A549 (cell line): ENCODE results near the gene VPS18. TPM values are rescaled to one million over a fixed set of nuclear protein-coding genes. Genes with fewer than 3 reads are reported as not detected.

Source experiments
- ATAC-seq, 2 experiments: fragments of 200-7000 bp in 1 of 2; fragments of >200 bp in 1 of 2; cut with Nextera tagmentation in 1 of 2; cut with Tn5 transposase in 1 of 2; 3 replicates each; pipeline versions ENCODE4 v1.8.0 to v1.9.1; 2018 to 2020; ENCODE audit warnings: mild to moderate bottlenecking in 1 of 2, moderate library complexity in 1 of 2
- CTCF ChIA-PET: fragments of 300-600 bp; sonication (Branson Sonifier 250); formaldehyde crosslinking; extraction: SDS; loops from one replicate; lab custom pipeline; 2021; ENCODE audit warnings: antibody characterized with exemption, inconsistent platforms; lab: Yijun Ruan, JAX
- POLR2A ChIA-PET: fragments of 350-600 bp; formaldehyde crosslinking; extraction: SDS; loops from one replicate; lab custom pipeline; 2021; ENCODE audit warnings: antibody characterized with exemption, inconsistent platforms; lab: Yijun Ruan, JAX
- DNase-seq, 2 experiments: peaks; one replicate each; pipeline versions ENCODE4 v3.0.0 to v3.0.0-alpha.2; 2011 to 2016; ENCODE audit warnings: low read depth in 1 of 2, low spot score in 1 of 2
- FAIRE-seq: peaks from 2 replicates; lab custom pipeline; 2011; peaks lifted over from hg19 to GRCh38; lab: Jason Lieb, UNC
- H3K27ac ChIP-seq, 2 experiments: fragments of >200 bp; sonication (Bioruptor Twin); formaldehyde crosslinking; 3 replicates each; pipeline ENCODE4 v1.5.1; 2016 to 2017
- H3K4me1 ChIP-seq: fragments of >200 bp; sonication (Bioruptor Twin); formaldehyde crosslinking; 3 replicates; pipeline ENCODE4 v1.6.1; 2016
- H3K4me2 ChIP-seq: fragments of >200 bp; sonication (Bioruptor Twin); formaldehyde crosslinking; 3 replicates; pipeline ENCODE4 v1.6.1; 2016
- H3K4me3 ChIP-seq: fragments of >200 bp; sonication (Bioruptor Twin); formaldehyde crosslinking; 3 replicates; pipeline ENCODE4 v1.5.1; 2016
- H3K9me3 ChIP-seq: fragments of >200 bp; sonication (Bioruptor Twin); formaldehyde crosslinking; 3 replicates; pipeline ENCODE4 v1.6.1; 2016
- BHLHE40 ChIP-seq: IDR thresholded peaks from 2 replicates; pipeline ENCODE4 v1.6.1; 2012; ENCODE audit warnings: low read depth, low read length, inconsistent platforms
- CBX8 ChIP-seq: fragments of 200-600 bp; sonication (generic); IDR thresholded peaks from 2 replicates; pipeline ENCODE4 v1.6.1; 2016
- CHD2 ChIP-seq: fragments of 150-350 bp; IDR thresholded peaks from 2 replicates; pipeline ENCODE4 v1.6.1; 2014; ENCODE audit warnings: low read length; ENCODE audit not compliant: partially characterized antibody
- ELK1 ChIP-seq: fragments of 150-350 bp; IDR thresholded peaks from 2 replicates; pipeline ENCODE4 v1.6.1; 2014; ENCODE audit warnings: low read depth, mild to moderate bottlenecking, low read length
- EP300 ChIP-seq, 2 experiments: fragments of >200 bp; sonication (Bioruptor Twin); formaldehyde crosslinking; IDR thresholded peaks; 2 replicates in 1 of 2; 3 replicates in 1 of 2; pipeline ENCODE4 v1.6.1; 2016 to 2017
- ESRRA ChIP-seq: fragments of 150-350 bp; IDR thresholded peaks from 2 replicates; pipeline ENCODE4 v1.6.1; 2014; ENCODE audit warnings: mild to moderate bottlenecking, low read length, borderline replicate concordance
- FOSB ChIP-seq: fragments of 250-450 bp; sonication (Bioruptor Pico); IDR thresholded peaks from 2 replicates; pipeline ENCODE4 v1.5.0; 2020; ENCODE audit warnings: mild to moderate bottlenecking, moderate library complexity
- GATA3 ChIP-seq: IDR thresholded peaks from 2 replicates; pipeline ENCODE4 v1.6.1; 2012; ENCODE audit warnings: borderline replicate concordance
- HEYL ChIP-seq: fragments of 250-450 bp; sonication (Bioruptor Pico); IDR thresholded peaks from 2 replicates; pipeline ENCODE4 v1.8.0; 2021; ENCODE audit warnings: mild to moderate bottlenecking, moderate library complexity
- HOXA7 ChIP-seq: fragments of 250-450 bp; sonication (Bioruptor Pico); IDR thresholded peaks from 2 replicates; pipeline ENCODE4 v1.5.0; 2020; ENCODE audit warnings: mild to moderate bottlenecking, moderate library complexity
- HOXB13 ChIP-seq: fragments of 250-450 bp; sonication (Bioruptor Pico); IDR thresholded peaks from 2 replicates; pipeline ENCODE4 v1.5.0; 2020; ENCODE audit warnings: low read depth, mild to moderate bottlenecking, moderate library complexity
- JUNB ChIP-seq: fragments of >200 bp; sonication (Bioruptor Twin); formaldehyde crosslinking; IDR thresholded peaks from 2 replicates; pipeline ENCODE4 v1.6.1; 2016
- KDM5A ChIP-seq: fragments of 200-600 bp; sonication (generic); IDR thresholded peaks from 2 replicates; pipeline ENCODE4 v1.6.1; 2016; ENCODE audit warnings: antibody characterized with exemption, mild to moderate bottlenecking
- MAFK ChIP-seq: fragments of 450-650 bp; IDR thresholded peaks from 2 replicates; pipeline ENCODE4 v1.6.1; 2014; ENCODE audit not compliant: partially characterized antibody
- POLR2A ChIP-seq: IDR thresholded peaks from 2 replicates; pipeline ENCODE4 v1.6.1; 2012; ENCODE audit warnings: mild to moderate bottlenecking, low read length
- RCOR1 ChIP-seq: fragments of 150-350 bp; IDR thresholded peaks from 2 replicates; pipeline ENCODE4 v1.6.1; 2014; ENCODE audit warnings: antibody characterized with exemption, low read length, low read depth
- REST ChIP-seq: fragments of 200-600 bp; sonication (generic); IDR thresholded peaks from 2 replicates; pipeline ENCODE4 v1.6.1; 2016; ENCODE audit warnings: antibody characterized with exemption, mild to moderate bottlenecking, moderate library complexity
- SREBF2 ChIP-seq: fragments of 450-650 bp; IDR thresholded peaks from 2 replicates; pipeline ENCODE4 v1.6.1; 2014; ENCODE audit warnings: mild to moderate bottlenecking, moderate library complexity
- ZC3H11A ChIP-seq: fragments of 450-650 bp; IDR thresholded peaks from 2 replicates; pipeline ENCODE4 v1.6.1; 2014; ENCODE audit warnings: antibody characterized with exemption, mild to moderate bottlenecking
- ZFP36 ChIP-seq: fragments of 450-650 bp; IDR thresholded peaks from 2 replicates; pipeline ENCODE4 v1.6.1; 2014; ENCODE audit warnings: borderline replicate concordance; ENCODE audit not compliant: partially characterized antibody
- ZSCAN20 ChIP-seq: fragments of 250-450 bp; sonication (Bioruptor Pico); IDR thresholded peaks from 2 replicates; pipeline ENCODE4 v1.8.0; 2022; ENCODE audit warnings: mild to moderate bottlenecking, moderate library complexity
- WGBS: methylation state at CpG from one replicate; pipeline ENCODE4 v1.1.6; 2017; ENCODE audit errors: missing lambda C conversion rate; 5-methylcytosine and 5-hydroxymethylcytosine counted together
- polyA plus RNA-seq, 4 experiments: library from polyadenylated mRNA; depleted of rRNA in 3 of 4; stranded (reverse); fragments of >200 nt; fragmentation: RNase III in 1 of 4; extraction: RNeasy Plus Mini Kit Qiagen cat#74134 plus additional on column Dnase treatment in 1 of 4; gene quantifications; 2 replicates in 3 of 4; 3 replicates in 1 of 4; pipeline ENCODE4 v1.2.3, GENCODE V29; 2011 to 2017

VPS18 gene
- polyA plus RNA-seq, 2 of the 4 experiments (the other 2 are of a cell fraction) = 9.0 to 15.2 TPM

- no peak for ATAC-seq
- FAIRE-seq = no peak
- ChIA-PET CTCF (interaction anchor here (1.0 to 4.2 kb wide), 7 partner anchors 11 to 104 kb away, joined by 3 to 44 read pairs (median 4); partner anchors contain the start of gene DLL4), POLR2A (no interaction called here)
- WGBS = 50% methylated on average over 5 of the region's 15 CpGs
- no peak for DNase-seq
- H3K9me3 ChIP-seq = no peaks in the 10 kb centered on the region
- H3K4me3 ChIP-seq = no peak overlapping the region
- TF ChIP-seq EP300 (IDR thresholded peaks at IDR 0.05) = no peak
- no peak for TF ChIP-seq CHD2
- no peak for TF ChIP-seq BHLHE40
- no peak for TF ChIP-seq KDM5A
- no peak for TF ChIP-seq POLR2A
- no peak for TF ChIP-seq HEYL (CRISPR knock-in tag)
- TF ChIP-seq MAFK = no peak
- no peak for TF ChIP-seq ZFP36
- TF ChIP-seq HOXA7 (CRISPR knock-in tag) = no peak
- no peak for TF ChIP-seq ELK1
- no peak for TF ChIP-seq REST
- TF ChIP-seq HOXB13 (CRISPR knock-in tag) = no peak
- TF ChIP-seq JUNB = no peak
- no peak overlapping the region for H3K4me2 ChIP-seq
- H3K4me1 ChIP-seq = no peaks in the 10 kb centered on the region
- H3K27ac ChIP-seq = no peak overlapping the region
Measured at GRCh38 chr15:40918146-40918798, 24.0 kb downstream of the VPS18 start.

DNA sequence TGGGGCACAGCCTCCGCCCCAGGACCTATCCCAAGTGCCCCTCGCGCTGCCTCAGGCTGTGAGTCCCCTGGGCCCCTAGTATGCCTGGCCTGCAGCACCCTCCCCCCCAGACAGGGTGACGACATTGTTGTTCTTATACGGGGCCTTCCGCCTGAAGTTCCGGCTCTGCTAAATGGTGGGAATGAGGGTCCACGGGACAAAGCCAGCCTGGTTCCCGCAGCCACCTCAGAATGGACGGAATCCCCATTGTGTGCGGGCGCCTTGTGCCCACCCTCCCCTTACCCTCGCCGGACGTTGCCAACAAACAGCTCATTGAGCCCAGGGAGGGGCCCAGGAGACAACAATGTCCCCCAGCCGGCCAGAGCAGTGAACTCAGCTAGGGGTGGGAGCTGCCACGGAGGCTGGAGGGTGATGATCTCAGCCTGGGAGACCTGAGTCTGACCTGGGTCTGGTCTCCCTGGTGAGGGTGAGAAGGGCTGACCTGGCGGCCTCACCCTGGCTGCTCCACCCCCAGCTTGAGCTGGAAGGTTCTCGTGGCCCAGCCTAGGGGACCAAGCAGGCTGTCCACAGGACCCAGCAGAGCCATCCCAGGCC is 24.6 kb downstream of the VPS18 start:
- FAIRE-seq (no peak), ATAC-seq (no peak), DNase-seq (no peak)
- no peaks in the 10 kb centered on the region for H3K9me3 ChIP-seq
- CTCF ChIA-PET = interaction anchor here (1.0 to 4.2 kb wide), 6 partner anchors 11 to 101 kb away, joined by 3 to 16 read pairs (median 6); partner anchors contain the start of genes DLL4 and VPS18
- WGBS = 96% methylated on average over 9 of the region's 19 CpGs
- POLR2A ChIA-PET = no interaction called here
- no peaks in the 10 kb centered on the region for H3K4me1 ChIP-seq
- H3K4me2 ChIP-seq = no peak overlapping the region
- no peak overlapping the region for H3K27ac ChIP-seq
- no peak overlapping the region for H3K4me3 ChIP-seq
- no peak for TF ChIP-seq CBX8

DNA sequence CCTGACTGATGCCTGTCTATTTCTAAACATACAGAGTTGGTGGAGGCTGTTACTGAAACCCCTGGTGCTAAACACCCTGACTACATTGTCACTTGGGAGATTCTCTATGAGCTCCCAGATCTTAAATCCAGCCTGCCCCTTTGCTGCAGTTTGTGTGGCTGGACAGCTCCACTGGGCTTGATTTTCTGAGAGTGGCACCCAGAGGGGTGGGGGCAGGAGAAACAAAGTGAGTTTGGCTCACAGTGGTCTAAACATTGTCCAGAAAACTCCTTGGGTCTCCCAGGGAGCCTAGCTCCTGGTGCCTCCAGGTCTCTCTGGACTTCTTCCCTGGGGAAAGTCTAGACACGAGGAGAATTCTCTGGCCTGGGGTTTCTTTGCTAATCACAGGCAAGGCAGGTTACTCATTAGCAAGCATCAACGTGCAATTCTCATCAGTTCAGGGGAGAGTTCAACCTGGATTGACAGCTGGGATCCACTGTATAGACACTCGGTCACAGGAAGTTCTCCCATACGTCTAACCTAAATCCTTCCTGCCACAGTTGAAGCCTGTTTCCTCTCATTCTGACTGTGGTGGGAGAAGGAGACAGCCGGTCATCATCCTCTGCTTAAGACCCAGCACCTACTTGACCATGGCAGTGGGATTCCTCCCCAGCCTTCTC is 27.8 kb downstream of the VPS18 start:
- Histone ChIP-seq H3K27ac (no peak overlapping the region), H3K4me1 (no peaks in the 10 kb centered on the region), H3K9me3 (no peaks in the 10 kb centered on the region), H3K4me3 (no peak overlapping the region), H3K4me2 (no peak overlapping the region)
- ChIA-PET POLR2A (no interaction called here), CTCF (interaction anchor here (0.6 to 2.2 kb wide), 4 partner anchors 11 to 272 kb away, joined by 3 to 10 read pairs (median 7); no protein-coding TSS in a partner anchor)
- TF ChIP-seq REST (no peak), POLR2A (no peak), SREBF2 (no peak), ZC3H11A (no peak), ZSCAN20 (CRISPR knock-in tag) (no peak), RCOR1 (no peak), FOSB (CRISPR knock-in tag) (no peak), GATA3 (no peak), ESRRA (no peak), MAFK (no peak), CBX8 (no peak)
- DNase-seq = no peak
- FAIRE-seq = no peak
- 75% methylated on average over 5 of the region's 5 CpGs for WGBS
- no peak for ATAC-seq
